ENCODE data around the gene HYPK.
A peak's percentile ranks its signal among the peaks of the same experiment; 100 is the strongest.
"Not testable (repeated sequence)": the region's sequence is repeated elsewhere in the genome, so short reads cannot be mapped to it uniquely, and the experiment has no call there.

Gene HYPK

DNA sequence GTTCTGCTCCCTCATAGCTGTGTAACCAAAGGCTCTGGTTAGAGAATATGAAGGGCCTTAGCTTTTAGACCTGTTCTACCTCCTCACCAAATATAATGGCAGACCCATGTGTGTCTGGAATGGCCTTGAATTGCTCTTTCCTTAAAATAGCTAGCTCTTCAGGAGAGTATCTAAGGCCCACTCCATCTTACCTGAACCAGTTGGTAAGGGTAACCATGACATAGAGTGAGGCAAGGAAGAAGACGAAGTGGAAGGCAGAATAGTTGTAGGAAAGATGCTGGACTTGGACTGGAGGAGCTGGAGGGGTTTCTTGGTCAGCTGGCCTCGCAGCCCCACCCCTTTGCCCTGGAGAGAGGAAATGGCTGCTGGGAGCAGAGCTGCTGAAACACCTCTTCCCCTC lies 5.2 kb upstream of the HYPK start:
- DNase-seq (ENCODE audit: low read depth, low spot score): no peak

DNA sequence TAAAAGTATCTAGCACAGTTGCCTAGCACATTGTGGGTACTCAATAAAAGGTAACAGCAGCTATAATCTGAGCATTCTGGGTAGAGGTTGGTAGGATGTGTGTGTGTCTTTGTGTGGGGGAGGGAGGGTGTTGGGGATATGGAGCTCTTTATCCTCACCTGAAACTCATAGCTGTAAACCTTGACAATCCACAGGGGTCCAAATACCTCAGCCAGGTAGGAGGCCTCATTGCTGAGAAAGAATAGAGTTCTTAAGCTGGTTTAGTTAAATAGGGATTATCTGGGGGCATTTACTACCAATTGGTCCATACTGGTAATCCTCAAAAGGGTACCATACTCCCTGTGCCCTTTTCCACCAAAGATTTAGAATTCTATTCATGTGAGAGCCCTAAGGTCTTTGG lies 4.4 kb upstream of the HYPK start:
- no peak for DNase-seq (ENCODE audit: low read depth, low spot score)

DNA sequence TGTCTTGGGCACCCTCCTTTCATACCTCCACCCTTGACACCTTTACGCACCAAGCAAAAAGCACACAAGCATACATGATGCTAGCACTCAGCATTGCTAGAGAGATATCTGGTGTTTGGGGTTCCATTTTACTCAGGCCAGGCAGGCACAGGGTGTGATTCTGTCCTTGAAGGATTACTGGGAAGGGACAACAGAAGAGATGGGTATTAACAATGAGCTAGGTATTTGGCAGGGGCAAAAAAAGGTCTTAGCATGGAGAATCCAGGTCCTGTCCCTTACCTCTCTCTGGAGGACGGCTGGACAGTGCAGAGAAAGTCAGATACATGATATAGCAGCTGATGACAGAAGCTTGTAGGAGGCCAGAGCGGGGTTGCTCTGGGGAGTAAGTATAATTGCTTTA lies 3.8 kb upstream of the HYPK start:
- DNase-seq (ENCODE audit: low read depth, low spot score): no peak

DNA sequence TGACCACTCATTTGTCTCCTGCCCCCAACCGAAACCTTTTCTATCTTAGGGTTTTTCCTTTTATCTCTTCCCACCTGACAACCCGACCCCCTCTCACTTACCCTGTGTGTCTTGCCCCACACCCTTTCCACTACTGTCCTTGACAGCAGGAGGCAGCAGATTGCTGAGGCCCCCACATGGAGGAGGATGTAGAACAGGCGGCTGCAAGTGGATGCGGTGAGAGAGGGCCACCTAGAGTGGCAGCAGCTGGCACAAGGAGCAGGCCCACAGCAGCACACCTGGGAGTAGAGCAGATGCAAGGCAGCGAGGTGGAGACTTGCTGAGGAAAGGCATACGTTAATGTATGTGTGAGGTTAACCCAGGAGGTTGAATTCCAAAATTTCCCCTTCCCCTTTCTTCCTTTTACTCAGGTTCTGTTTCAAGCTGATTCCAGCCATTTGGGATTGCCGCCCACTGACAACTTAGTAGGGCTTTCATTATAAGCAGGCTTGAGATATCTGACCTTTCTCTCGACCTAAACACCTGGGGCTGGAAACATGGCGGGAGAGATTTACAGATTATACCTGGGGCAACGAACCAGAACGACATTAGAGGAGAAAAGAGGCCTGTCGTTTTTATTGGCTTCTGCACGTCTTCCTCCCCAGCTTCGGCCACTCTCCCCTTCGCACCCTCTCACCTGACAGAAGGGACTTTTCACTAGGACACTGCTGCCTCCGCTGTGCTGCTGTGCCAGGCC lies 1.0 kb upstream of the HYPK start:
- DNase-seq (ENCODE audit: low read depth, low spot score): no peak

DNA sequence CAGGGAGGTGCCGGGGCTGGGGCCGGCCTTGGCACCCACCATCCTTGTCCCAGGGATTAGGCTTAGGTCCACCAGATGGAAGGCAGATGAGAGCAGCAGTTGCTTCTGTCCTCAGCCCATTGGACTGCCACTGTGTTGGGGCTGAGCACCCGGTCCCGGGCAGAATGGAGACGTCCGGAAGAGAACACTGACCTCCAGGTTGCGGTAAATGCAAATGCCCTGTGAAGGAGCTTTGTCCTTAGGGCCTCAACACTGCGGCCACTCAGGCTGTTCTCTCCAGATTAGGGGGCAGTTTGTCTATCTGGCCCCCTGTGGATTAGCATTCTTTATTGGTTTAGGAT lies 484 bp upstream of the HYPK start, which contains the start of gene SERINC4:
Gene SERINC4 (minus strand): TSS at position 276 of the 341 bp plus-strand sequence. CDS start 234 bp downstream, at position 42.
- no peak for DNase-seq (ENCODE audit: low read depth, low spot score)

DNA sequence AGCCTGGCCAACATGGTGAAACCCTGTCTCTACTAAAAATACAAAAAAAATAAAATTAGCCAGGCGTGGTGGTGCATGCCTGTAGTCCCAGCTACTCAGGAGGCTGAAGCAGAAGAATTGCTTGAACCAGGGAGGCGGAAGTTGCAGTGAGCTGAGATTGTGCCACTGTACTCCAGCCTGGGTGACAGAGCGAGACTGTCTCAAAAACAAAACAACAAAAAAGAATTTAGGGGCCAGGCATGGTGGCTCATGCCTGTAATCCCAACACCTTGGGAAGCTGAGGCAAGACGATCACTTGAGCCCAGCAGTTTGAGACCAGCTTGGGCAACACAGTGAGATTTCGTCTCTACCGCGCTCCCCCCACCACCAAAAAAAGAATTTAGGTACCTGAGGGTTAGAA lies 2.3 kb downstream of the HYPK start:
- DNase-seq (ENCODE audit: low read depth, low spot score): not testable (repeated sequence)

DNA sequence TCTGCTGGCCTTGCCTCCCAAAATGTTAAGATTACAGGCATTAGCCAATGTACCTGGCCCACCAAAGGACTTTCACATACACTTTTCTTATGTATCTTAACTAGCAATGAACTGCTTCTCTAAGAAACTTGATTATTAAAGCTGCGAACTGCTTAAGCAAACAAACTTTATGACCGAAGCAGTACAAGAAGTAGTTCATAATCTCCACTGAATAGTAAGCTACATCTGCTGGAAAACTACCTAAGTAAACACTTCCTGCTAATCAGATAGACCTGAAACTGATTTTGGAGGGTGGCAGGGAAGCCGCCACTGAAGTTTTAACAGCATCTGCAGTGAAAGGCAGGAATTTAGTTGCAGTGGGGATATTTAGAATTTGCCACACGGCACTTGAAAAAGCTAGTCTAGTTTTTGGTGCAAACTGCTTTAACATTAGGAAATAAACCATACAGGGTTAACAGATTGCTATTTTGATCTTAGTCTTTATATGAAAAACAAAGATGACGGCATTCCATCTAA lies 8.1 kb downstream of the HYPK start:
- DNase-seq (ENCODE audit: low read depth, low spot score): no peak

DNA sequence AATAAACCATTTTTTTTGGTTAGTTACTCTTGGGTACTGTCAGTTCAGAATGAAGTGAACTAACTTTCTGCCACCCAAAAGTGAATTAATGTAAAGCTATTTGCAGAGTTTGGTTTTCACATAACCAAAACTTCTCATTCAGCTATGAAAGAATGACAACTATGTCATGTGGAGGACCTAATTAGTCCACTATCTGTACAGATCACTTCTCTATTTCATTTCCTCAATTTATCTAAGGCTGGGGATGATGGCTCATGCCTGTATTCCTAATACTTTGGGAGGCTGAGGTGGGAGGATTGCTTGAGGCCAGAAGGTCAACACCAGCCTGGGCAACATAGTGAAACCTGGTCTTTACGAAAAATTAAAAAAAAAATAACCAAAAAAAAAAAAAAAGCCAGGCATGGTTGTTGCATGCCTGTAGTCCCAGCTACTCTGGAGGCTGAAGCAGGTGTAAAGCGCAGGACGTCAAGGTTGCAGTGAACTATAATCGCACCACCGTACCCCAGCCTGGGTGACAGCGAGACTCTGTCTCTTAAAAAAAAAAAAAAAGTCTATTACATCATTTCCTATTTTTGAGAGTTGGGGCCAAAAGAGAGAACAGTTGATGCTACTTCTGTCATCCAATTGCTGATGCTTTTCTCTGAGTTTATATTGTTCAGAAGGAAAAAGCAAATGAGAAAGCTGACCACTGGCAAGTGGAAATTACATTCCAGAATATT lies 8.7 kb downstream of the HYPK start:
- DNase-seq (ENCODE audit: low read depth, low spot score): no peak

DNA sequence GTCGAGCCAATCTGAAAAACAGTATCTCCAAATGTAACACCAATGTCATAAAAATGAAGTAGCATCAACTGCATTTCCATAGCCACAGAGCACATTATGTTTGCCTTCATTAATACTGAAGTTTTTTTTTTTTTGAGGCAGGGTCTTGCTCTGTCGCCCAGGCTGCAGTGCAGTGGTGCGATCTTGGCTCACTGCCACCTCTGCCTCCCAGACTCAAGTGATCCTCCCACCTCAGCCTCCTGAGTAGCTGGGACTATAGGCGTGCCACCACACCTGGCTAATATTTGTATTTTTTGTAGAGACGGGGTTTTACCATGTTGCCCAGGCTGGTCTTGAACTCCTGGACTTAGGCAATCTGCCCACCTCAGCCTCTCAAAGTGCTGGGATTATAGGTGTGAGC lies 14.7 kb downstream of the HYPK start:
- not testable (repeated sequence) for DNase-seq (ENCODE audit: low read depth, low spot score)

DNA sequence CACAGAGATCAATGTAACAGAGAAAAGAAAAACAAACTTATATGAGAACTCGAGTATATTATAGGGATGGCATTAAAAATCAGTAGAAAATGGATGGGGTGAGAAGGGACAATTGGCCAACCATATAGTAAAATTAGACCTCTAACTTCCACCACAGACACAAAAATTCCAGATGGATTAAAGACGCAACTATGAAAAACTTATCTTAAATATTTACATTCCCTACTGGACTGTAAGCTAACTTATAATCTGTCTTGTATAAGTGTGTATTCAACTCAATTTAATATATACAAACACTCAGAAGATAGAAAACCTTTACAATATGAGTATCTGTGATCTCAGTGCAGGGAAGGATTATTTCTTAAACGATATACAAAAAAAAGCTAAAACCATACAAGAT lies 21.1 kb downstream of the HYPK start:
- no peak for DNase-seq (ENCODE audit: low read depth, low spot score)

DNA sequence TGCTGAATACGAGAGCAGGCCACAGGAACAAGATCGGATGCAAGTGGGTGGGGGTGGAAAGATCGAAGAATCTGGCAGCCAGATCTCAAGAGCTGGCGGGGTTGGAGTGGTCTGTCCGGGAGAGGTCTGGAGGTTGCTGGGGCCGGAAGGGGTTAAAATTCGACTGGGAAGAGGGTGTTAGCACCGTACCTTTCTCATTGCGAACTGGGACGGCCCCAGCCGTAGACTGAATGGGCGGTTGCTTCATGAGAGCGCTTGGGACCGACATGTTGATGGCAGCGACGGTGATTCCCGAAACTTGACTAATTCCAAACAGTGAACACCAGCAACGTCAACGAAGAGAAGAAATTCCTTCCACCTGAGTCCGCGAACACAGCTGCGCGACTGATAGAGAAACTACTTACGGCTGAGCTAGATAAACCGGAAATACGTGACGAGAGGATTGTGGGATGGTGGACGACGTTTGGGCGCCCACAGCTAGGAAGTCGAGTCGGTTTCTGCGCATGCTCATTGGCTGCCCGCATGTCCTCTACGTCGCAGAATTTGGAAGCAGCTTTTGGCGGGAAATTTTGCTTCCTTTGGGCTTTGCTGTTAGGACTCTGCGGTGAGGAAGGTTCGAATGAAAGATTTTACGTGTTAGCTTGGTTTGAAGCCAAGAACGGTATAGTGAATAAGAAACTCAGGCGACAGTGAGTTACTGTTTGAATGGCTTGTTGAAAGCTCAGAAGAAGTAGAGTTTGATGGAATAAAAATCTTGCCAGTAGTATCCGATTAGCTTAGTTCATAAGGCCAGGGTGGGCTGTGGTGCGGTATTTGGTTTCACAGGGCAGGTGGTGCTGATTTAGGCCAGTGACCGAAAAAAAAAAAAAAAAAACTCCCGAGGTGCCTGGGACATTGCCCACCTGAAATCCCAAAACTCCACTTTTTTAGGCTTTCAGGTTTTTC lies 24.2 kb downstream of the HYPK start, which contains the start of gene MFAP1:
Gene MFAP1 (minus strand): TSS at position 389 of the 945 bp plus-strand sequence. CDS start 121 bp downstream, at position 268.
- peak; percentile 96 for DNase-seq (ENCODE audit: low read depth, low spot score)

DNA sequence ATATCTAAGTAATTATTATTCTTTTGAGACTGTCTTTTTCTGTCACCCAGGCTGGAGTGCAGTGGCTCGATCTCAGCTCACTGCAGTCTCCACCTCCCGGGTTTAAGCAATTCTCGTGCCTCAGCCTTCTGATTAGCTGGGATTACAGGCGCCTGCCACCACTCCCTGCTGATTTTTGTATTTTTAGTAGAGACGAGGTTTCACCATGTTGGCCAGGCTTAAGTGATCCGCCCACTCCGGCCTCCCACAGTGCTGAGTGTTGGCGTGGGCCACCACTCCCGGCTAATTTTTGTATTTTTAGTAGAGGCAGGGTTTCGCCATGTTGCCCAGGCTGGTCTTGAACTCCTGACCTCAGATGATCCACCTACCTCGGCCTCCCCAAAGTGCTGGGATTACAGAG lies 24.9 kb downstream of the HYPK start:
- not testable (repeated sequence) for DNase-seq (ENCODE audit: low read depth, low spot score)

DNA sequence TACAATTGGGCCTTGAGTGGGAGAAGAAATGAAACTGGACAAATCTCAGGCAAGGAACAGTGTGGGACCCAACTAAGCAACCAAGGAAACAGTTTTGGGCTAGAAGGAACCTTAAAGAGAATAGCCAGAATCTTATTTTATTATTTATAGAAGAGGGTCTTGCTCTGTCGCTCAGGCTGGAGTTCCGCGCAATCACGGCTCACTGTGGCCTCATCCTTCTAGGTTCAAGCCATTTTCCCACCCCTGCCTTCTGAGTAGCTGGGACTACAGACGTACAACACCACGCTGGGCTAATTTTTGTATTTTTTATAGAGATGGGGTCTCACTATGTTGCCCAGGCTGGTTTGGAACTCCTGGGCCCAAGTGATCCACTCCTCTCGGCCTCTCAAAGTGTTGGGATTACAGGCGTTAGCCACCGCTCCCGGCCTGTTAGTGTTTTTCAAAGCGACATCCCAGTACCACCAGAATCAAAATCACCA lies 25.7 kb downstream of the HYPK start:
- DNase-seq (ENCODE audit: low read depth, low spot score): peak; percentile 18

DNA sequence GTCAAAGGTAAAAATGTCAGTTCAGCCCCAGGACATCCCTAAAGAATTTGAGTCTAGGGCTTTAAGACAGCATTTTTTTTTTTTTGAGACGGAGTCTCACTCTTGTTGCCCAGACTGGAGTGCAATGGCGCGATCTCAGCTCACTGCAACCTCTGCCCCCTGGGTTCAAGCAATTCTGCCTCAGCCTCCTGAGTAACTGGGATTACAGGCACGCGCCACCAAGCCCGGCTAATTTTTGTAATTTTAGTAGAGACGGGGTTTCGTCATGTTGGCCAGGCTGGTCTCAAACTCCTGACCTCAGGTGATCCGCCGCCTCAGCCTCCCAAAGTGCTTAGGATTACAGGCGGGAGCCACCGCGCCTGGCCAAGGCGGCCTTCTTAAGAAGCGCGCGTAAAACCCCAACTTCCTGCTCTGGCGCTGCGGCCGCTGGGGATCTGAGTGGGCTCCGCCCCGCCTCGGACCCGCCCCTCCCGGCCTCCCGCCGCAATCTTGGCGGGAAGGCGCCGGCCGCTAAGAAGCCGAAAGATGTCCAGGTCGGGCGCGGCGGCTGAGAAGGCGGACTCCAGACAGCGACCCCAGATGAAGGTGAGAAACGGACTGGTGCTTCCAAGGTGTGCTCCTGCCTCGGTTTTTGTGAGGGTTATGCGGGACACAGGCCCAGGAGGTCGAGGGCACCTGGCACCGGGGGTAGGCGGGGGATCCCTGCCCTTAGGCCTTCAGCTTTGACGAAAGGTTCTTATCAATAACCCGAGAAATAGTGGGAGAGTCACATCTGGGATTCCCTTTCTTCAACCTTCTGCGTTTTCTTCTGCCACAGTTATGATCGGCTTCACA lies 26.3 kb downstream of the HYPK start, which contains the start of gene WDR76:
Gene WDR76 (plus strand): TSS at position 495 of the 834 bp plus-strand sequence. CDS start 31 bp downstream, at position 526.
- DNase-seq (ENCODE audit: low read depth, low spot score): peak; percentile 93

DNA sequence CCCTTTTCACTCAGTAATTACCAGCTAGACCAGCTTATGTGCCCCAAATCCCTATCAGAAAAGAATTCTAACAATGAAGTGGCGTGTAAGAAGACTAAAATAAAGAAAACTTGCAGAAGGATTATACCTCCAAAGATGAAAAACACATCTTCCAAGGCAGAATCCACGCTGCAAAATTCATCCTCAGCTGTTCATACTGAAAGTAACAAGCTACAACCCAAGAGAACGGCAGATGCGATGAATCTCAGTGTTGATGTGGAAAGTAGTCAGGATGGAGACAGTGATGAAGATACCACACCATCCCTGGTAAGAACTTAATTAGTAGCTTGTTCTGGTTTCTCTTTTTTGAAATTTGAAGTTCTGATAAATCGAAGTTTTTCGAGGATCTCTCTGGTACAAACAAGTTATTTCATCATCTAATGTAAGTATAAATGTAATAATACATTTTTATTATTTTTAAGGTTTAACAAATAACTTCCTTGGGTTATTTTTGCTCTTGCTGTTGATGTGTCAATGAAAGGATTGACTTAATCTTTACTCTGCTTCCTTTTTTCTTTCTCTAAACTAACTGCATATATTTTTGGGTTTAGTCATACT lies 27.8 kb downstream of the HYPK start:
- no peak for DNase-seq (ENCODE audit: low read depth, low spot score)

DNA sequence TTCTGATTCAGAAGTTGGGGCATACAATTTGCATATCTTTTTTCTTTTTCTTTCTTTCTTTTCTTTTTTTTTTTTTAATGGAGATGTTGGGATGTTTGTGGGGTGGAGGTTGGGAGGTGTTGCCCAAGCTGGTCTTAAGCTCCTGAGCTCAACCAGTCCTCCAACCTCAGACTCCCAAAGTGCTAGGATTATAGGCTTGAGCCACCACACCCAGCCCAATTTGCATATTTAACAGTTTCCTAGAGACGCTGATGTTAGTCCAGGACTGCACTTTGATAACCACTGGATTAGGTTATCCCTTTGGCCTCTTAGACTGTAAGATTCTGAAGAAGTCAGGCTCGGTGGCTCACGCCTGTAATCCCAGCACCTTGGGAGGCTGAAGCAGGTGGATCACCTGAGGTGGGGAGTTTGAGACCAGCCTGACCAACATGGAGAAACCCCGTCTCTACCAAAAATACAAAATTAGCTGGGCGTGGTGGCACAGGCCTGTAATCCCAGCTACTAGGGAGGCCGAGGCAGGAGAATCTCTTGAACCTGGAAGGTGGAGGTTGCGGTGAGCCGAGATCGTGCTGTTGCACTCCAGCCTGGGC lies 29.6 kb downstream of the HYPK start:
- not testable (repeated sequence) for DNase-seq (ENCODE audit: low read depth, low spot score)

DNA sequence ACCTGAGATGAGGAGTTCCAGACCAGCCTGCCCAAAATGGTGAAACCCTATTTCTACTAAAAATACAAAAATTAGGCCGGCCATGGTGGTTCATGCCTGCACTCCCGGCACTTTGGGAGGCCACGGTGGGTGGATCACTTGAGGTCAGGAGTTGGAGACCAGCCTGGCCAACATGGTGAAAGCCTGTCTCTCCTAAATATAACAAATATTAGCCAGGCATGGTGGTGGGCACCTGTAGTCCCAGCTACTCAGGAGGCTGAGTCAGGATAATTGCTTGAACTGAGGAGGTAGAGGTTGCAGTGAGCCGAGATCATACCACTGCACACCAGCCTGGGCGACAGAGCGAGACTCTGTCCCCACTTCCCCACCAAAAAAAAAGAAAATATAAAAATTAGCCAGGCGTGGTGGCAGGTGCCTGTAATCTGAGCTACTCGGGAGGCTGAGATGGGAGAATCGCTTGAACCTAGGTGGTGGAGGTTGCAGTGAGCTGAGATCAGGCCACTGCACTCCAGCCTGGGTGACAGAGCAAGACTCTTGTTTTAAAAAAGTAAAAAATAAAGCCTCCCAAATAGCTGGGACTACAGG lies 30.4 kb downstream of the HYPK start:
- DNase-seq (ENCODE audit: low read depth, low spot score): not testable (repeated sequence)

DNA sequence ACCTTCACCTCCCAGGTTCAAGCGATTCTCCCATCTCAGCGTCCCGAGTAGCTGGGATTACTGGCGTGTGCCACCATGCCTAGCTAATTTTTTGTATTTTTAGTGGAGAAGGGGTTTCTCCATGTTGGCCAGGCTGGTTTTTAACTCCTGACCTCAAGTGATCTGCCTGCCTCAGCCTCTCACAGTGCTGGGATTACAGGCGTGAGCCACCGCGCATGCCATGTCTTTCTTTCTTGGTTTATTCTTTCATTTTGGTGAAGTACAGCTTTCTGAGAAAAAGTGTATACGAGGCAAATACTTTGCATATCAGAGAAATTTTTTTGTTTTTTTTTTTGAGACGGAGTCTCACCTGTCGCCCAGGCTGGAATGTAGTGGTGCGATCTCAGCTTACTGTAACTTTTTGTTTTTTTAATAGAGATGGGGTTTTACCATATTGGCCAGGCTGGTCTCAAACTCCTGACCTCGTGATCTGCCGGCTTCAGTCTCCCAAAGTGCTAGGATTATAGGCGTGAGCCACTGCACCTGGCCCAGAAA lies 31.2 kb downstream of the HYPK start:
- not testable (repeated sequence) for DNase-seq (ENCODE audit: low read depth, low spot score)

DNA sequence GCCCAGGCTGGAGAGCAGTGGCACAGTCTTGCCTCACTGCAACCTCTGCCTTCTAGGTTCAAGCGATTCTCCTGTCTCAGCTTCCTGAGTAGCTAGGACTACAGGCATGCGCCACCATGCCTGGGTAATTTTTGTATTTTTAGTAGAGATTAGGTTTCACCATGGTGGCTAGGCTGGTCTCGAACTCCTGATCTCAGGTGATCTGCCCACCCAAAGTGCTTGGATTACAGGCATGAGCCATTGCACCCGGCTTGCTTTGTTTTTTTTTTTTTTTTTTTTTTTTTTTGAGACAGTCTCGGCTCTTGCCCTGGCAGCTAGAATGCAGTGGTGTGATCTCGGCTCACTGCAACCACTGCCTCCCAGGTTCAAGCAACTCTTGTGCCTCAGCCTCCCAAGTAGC lies 32.1 kb downstream of the HYPK start:
- not testable (repeated sequence) for DNase-seq (ENCODE audit: low read depth, low spot score)
